Uterus (tissue), 2 donors: Measurements from ENCODE around the gene FKBP7.

Experiments used
- CTCF ChIP-seq, 4 experiments: fragments of 200-600 bp in 2 of 4; fragments of 450-650 bp in 2 of 4; sonication (generic) in 2 of 4; IDR thresholded peaks; one replicate each; pipeline ENCODE4 v1.5.1; 2016 to 2019; ENCODE audit warnings: antibody characterized with exemption in 4 of 4, mild to moderate bottlenecking in 2 of 4, moderate library complexity in 1 of 4
- POLR2A ChIP-seq, 2 donors: fragments of 450-650 bp; IDR thresholded peaks; one replicate each; pipeline ENCODE4 v1.6.1; 2016; ENCODE audit warnings: antibody characterized with exemption in 2 of 2, mild to moderate bottlenecking in 1 of 2, moderate library complexity in 1 of 2

GRCh38 chr2:178491612-178492011 is 13.2 kb upstream of the FKBP7 start:
- TF ChIP-seq CTCF (IDR thresholded peaks at IDR 0.05) (no peak), POLR2A (IDR thresholded peaks at IDR 0.05) (no peak)
